GM21825 (cell line): ENCODE data around the gene COPZ1.
"Not testable (repeated sequence)": the region's sequence is repeated elsewhere in the genome, so short reads cannot be mapped to it uniquely, and the experiment has no call there.

Experiments
- ATAC-seq: cut with Tn5 transposase; IDR thresholded peaks from one replicate; pipeline ENCODE4 v1.9.1; 2021; ENCODE audit warnings: mild to moderate bottlenecking, moderate library complexity; ENCODE audit not compliant: unreplicated experiment

Gene COPZ1

GRCh38 chr12:54294152-54294952 is 30.6 kb upstream of the COPZ1 start:
- ATAC-seq, result peak; percentile 52

DNA sequence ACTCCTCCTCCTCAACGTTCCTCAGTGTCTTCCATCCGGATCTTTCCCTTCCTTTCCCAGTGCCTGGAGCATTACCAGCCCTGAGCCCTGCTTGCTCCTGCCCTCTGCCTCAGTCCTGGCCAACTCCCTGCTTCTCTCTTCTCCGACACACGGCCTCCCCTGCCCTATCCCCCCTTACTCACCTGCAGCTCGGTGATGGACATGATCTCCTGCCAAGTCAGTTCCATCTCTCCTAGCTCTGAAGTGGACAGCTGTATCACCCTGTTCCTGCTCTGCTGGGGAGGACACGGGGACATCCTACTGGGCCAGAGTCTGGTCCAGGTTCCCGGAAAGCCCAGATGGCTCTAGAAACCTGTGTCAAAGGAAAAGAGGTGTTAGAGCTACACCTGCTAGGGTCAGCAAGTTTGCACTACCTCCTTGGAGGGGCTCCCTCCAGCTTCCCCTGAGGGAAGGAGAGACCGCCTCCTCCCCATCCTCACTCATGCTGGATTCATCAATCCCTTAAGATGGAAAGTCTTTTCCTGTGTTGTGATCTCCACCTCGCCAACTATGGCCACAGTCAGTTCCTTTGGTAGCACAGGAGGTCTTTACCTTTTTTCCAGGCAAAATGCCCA is 29.9 kb upstream of the COPZ1 start:
- no peak for ATAC-seq

DNA sequence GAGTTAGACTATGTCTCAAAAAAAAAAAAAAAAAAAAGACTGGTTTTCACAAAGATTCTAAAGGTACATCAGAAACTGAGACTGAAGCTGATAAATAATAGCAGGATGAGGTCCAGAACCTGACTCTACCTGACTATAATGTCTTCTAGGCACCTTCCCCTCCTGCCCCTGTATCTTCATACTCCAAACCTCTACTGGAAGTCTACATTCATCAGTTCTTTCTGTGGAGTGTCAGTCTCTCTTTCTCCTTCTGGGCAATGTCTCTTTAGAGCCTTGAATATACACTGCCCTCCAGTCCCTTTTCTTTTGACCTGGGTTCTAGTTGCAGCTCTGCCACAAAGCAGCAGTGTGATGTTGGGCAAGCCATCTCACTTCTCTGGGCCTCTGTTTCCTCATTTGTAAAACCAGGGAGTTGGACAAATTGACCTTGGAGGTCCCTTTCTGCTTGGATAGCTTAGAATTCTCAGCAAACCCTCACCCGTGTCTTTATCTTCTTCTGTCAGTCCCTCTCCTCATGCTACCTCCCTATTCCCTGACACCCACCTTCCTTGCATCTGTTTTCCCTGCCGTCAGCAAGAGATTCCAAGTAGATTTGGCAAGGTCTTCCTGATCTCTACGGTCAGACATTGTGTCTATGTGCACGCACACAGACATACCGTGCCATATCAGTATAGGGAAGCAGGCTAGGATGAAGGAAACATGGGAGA is 28.4 kb upstream of the COPZ1 start:
- no peak for ATAC-seq

- ATAC-seq, result no peak
Observed at GRCh38 chr12:54298904-54299303, 26.0 kb upstream of the COPZ1 start.

- no peak for ATAC-seq
Observed at GRCh38 chr12:54299515-54300224, 25.3 kb upstream of the COPZ1 start.

GRCh38 chr12:54300225-54300731 is 24.7 kb upstream of the COPZ1 start:
- ATAC-seq, result no peak

DNA sequence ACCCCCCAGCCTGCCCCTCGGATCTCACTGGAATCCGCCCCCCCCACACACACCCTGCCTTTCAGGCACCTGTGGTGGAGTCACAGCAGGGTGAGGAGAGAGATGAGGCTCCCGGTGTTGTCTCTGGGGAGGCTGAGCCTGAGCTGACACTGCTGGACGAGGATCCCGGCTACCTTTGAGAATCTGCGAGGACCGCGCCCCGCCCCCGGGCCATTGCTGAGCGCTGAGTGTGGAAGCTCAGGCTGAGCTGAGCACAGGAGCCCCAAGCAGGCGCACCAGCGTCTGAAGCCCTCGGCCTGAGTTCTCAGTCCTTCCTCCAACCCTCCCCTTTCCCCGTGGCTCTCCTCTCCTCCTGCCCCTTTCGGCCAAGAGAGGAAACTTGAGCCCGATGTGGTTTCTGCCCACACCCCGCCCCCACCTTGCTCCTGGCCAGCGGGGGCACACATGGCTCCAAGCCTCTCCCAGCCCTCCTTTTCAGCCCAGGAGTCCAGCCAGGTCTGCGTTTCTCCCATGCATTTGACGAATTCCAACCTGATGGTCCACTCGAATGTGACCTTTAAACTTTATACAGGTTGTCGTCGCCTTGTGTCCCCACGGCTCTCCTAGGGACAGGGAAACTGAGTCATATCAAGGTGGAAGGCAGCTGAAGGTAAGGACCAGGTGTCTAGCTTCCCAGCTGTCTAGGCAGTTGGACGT is 24.1 kb upstream of the COPZ1 start, which contains the start of gene NFE2:
Gene NFE2, minus strand, starts transcription at position 284 of the 696 bp plus-strand sequence. CDS start 5,767 bp downstream, outside the sequence.
- ATAC-seq, result no peak

DNA sequence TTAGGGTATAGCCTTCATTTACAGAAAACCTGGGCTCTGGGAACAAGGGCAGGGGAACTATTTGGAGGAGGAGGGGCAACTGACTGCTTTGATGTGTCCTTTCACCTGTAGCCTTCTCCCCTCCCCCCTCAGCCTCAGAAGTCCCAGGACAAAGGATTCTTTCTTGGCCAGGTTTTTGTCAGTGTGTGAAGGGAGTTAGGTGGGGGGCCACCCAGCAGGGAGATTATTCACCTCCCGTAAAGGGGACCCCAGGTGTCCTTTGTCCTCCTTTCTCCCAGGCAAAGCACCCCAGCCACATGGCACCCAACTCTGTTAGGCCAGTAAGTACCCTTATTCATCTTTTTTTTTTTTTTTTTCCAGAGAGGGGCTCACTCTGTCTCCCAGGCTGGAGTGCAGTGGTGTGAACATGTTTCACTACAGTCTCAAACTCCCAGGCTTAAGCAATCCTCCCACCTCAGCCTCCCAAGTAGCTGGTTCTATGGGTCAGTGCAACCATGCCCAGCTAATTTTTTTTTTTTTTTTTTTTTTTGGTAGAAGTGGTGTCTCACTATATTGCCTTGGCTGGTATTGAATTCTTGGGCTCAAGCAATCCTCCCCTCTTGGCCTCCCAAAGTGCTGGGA is 23.4 kb upstream of the COPZ1 start:
- no peak for ATAC-seq

DNA sequence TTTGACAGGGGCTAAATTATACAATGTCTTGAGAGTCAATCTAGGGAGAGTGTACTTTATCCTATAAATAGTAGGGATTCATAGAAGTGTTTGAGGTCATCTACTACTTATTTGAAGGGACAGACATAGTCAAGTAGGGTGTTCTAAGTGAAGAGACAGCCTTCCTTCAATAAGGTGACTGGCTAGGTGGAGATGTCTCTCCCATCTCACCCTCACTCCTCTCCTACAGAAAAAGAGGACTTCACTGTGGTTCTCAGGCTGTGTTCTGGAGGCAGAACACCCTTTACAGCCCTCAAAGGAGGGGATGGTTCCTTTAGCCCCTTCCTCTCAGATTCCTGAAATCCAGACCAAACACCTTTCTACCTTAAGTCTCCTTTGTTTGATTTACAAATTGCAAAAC is 21.3 kb upstream of the COPZ1 start:
- ATAC-seq, result no peak

DNA sequence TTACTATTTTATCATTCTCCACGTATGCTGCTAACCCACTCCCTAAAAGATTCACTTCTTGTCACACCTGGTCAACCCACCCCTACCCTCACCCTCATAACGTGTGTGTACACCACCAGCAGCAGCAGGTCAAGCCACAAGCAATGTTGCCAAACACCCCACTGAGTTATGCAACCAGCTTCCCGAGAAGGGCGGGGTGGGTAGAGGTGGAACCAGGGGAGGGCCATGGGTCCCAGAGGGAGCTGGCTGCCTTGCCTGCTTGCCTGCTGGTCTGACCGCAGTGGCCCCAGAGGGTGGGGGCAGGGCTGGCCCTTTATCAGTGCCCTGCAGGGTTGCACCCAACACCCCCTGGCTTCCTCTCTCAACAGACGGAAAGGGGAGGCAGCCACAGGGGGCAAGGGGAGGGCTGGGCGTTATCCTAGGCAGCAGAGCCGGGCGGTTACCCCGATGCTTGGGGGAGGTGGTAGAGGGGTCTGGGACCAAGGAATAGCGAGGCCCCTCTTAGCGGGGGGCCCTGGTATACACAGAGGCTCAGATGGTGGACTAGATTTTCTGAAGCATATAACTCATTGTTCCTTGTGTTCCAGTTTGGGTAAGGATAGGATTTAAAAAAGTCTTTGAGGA is 20.6 kb upstream of the COPZ1 start:
- ATAC-seq, result no peak

DNA sequence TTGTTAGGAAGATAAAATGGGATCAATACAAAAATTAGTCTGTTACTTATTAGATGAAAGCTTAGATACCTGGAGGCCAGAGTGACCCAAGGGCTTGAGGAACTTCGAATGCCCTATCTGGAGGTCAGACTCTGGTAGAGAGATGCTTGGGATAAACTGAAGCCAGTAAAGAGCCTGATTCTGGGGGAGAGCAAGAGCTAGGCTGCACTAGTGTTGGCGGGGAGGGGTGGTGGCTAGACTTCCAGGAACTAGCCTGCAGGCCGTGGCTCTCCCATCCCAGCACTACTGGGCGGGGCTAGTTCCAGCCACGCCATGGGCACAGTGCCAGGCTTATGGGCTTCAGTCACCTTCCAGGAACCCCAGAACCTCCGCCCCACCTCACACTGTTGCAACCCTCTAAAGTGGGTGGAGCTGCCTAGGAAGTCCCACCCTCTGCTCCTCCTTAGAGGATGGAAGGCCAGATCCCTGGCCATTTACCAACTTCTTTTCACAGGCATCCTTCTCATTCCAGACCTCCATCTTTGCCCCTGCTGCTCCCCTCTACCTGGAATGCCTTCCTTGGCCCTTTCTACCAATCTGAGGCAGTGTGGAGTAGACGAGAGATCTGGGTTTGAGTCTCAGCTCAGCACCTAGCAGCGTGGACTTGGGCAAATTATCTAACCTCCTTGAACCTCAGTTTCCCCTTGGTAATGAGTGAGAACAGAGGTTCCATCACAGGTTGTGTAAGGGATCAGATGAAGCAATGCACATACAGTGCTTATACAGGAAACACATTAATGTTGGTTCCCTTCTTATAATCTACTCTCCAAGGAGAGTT is 17.8 kb upstream of the COPZ1 start:
- no peak for ATAC-seq

DNA sequence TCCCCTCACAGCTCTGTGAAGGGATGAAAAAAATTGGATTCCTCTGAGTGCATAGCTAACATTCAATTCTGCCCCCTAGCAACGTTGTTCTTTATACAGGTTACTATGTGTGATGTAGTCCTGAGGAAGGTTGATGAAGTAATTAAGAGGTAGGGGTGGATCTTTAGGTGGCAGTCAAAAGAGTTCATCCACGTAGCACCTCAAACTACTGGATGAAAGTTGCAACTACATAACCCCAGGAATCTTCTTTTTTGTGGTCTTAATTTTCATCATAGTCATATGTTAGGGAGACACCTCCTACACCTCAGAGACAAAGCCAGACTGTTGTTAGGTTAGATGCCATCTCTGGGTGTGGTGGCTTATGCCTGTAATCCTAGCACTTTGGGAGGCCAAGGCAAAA is 13.9 kb upstream of the COPZ1 start:
- ATAC-seq, result no peak

- ATAC-seq, result not testable (repeated sequence)
Observed at GRCh38 chr12:54312309-54312708, 12.6 kb upstream of the COPZ1 start.

GRCh38 chr12:54321363-54321762 is 3.6 kb upstream of the COPZ1 start:
- no peak for ATAC-seq

GRCh38 chr12:54325442-54326109 is 645 bp downstream of the COPZ1 start:
- ATAC-seq, result not testable (repeated sequence)

DNA sequence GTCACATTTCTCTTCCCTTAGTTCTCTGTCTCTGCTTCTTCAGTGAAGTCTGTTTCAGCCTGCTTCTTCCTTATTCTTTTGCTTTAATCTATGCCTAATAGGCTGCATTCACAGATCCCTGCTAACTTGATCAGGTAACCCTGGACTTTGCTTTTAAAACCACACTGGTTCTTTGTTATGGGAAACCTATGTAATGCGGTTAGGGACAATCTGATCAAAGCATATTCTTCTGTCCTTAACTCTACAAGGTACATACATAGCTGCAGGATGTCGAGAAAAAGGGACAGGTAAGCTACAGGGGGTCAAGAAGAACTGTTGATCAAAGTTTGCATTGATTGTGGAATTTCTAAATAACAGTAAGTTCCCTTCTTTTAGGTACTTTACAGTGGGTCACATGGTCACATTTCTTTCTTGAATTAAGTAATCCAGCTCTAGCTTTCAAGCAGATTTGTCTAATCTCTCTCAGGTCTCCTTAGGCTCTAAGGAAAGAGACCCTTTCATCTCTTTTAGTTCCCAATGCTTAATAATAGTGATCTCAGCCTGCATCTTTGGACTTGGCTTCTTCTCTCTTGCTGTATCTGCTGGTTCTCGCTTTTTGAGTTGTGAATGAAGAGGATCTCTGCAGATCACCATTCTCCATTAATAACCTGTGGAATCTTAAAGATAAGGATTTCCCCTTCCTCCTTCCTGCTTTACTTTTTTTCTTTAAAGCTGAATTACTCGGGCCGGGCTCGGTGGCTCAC is 3.8 kb downstream of the COPZ1 start:
- ATAC-seq, result no peak

DNA sequence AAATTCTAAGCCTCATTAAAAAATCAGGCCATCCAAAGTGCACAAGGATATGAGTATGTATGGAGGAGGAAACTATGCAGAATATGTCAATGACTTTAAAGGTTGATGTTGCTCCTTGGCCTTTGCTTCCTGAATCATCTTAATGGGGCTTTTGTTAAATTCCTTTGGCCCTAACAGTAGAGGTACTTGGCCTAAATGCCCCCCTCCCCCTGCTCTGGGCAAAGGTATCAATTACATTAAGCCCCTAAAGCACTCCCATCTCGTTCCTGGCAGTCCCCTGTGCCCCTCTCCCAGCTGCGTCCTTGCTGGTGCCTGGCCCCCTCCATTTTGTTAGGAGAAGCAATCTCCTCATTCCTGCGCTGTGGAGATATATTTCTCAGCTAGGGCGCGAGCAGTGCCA is 4.8 kb downstream of the COPZ1 start:
- ATAC-seq, result no peak
